Measurements from ENCODE around the gene FANCC. TPM values are rescaled to one million over a fixed set of nuclear protein-coding genes. Genes with fewer than 3 reads are reported as not detected.
A peak's percentile ranks its signal among the peaks of the same experiment; 100 is the strongest.
"Not testable (repeated sequence)": the region's sequence is repeated elsewhere in the genome, so short reads cannot be mapped to it uniquely, and the experiment has no call there.

Gene FANCC
- total and polyA plus RNA-seq, 2 donors: 4.1 to 4.8 TPM

GRCh38 chr9:95218773-95219172 is 98.7 kb downstream of the FANCC start:
- H3K9me3 ChIP-seq (ENCODE audit: control insufficient read depth in 2 of 2, insufficient read depth in 1 of 2, low read length in 1 of 2): no peaks in the 10 kb centered on the region
- H3K36me3 ChIP-seq (ENCODE audit: control insufficient read depth in 2 of 2, insufficient read depth in 2 of 2, low read length in 1 of 2): no peaks in the 10 kb centered on the region
- H3K4me1 ChIP-seq (ENCODE audit: control insufficient read depth in 2 of 2, insufficient read depth in 2 of 2, low read length in 2 of 2): peaks cover 6 to 7% of the 10 kb centered on the region in 2 donors
- WGBS: 95% methylated on average over 4 of the region's 4 CpGs
- no peak overlapping the region for H3K27ac ChIP-seq (ENCODE audit: low read depth in 1 of 2, low read length in 1 of 2)
- DNase-seq (ENCODE audit: low read depth in 6 of 9, low spot score in 9 of 9): no peak
- no peaks in the 10 kb centered on the region for H3K27me3 ChIP-seq (ENCODE audit: control insufficient read depth in 2 of 2, insufficient read depth in 1 of 2, low read length in 1 of 2)
- no peak overlapping the region for H3K4me3 ChIP-seq (ENCODE audit: low read length in 2 of 2)

GRCh38 chr9:95217936-95218335 is 99.6 kb downstream of the FANCC start:
- Histone ChIP-seq H3K4me1 (ENCODE audit: control insufficient read depth in 2 of 2, insufficient read depth in 2 of 2, low read length in 2 of 2) (peaks cover 6 to 7% of the 10 kb centered on the region in 2 donors), H3K9me3 (ENCODE audit: control insufficient read depth in 2 of 2, insufficient read depth in 1 of 2, low read length in 1 of 2) (no peaks in the 10 kb centered on the region), H3K36me3 (ENCODE audit: control insufficient read depth in 2 of 2, insufficient read depth in 2 of 2, low read length in 1 of 2) (no peaks in the 10 kb centered on the region), H3K27me3 (ENCODE audit: control insufficient read depth in 2 of 2, insufficient read depth in 1 of 2, low read length in 1 of 2) (no peaks in the 10 kb centered on the region), H3K4me3 (ENCODE audit: low read length in 2 of 2) (no peak overlapping the region), H3K27ac (ENCODE audit: low read depth in 1 of 2, low read length in 1 of 2) (no peak overlapping the region)
- no peak for DNase-seq (ENCODE audit: low read depth in 6 of 9, low spot score in 9 of 9)
- 87% methylated on average over 5 of the region's 5 CpGs for WGBS

DNA sequence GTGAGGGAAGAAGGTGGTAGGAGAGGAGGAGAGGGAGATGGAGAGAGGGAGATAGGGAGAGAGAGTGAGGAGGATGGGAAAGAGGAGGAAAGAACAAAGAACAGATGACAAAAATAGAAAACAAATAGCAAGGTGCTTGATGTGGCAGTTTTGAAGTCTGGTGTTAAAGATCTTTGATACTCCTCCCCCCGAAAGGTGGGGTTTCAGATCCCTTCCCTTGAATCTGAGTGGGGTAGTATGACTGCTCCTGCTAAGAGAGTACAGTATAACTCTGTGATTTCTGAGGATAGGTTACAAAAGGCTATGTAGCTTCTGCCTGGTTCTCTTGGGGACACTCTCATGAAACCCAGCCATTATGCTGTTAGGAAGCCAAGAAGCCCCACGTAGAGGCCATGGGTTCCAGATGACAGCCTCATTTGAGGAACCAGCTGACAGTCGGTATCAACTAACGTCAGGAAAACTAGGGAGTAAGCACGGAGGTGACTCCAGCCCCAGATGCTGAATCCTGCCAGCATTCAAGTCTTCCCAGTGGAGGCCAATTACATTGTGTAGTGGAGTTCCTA is 102.1 kb downstream of the FANCC start:
- DNase-seq (ENCODE audit: low read depth in 6 of 9, low spot score in 9 of 9): peak in 5 of 9 donors; percentile 6 to 52 (median 15)
- Histone ChIP-seq H3K27ac (ENCODE audit: low read depth in 1 of 2, low read length in 1 of 2) (no peak overlapping the region), H3K4me3 (ENCODE audit: low read length in 2 of 2) (no peak overlapping the region), H3K4me1 (ENCODE audit: control insufficient read depth in 2 of 2, insufficient read depth in 2 of 2, low read length in 2 of 2) (peaks cover 6 to 7% of the 10 kb centered on the region in 2 donors), H3K27me3 (ENCODE audit: control insufficient read depth in 2 of 2, insufficient read depth in 1 of 2, low read length in 1 of 2) (no peaks in the 10 kb centered on the region), H3K9me3 (ENCODE audit: control insufficient read depth in 2 of 2, insufficient read depth in 1 of 2, low read length in 1 of 2) (no peaks in the 10 kb centered on the region), H3K36me3 (ENCODE audit: control insufficient read depth in 2 of 2, insufficient read depth in 2 of 2, low read length in 1 of 2) (no peaks in the 10 kb centered on the region)
- 77% methylated on average over 5 of the region's 5 CpGs for WGBS

DNA sequence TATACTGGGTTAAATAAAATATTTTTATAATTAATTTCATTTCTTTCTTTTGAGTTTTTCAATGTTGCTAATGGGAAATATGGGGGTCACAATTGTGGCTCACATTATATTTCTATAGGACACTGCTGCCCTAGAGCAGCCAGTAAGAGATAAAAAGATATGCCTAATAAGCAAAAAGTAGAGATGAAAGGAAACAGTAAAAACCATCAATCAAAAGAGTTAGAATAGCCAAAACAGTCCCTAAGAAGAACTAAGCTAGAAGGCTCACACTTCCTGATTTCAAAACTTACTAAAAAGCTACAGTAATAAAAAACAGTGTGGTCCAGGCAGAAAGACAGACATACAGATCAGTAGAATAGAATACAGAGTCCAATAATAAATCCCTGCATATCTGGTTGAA is 104.4 kb downstream of the FANCC start:
- Histone ChIP-seq H3K27me3 (ENCODE audit: control insufficient read depth in 2 of 2, insufficient read depth in 1 of 2, low read length in 1 of 2) (no peaks in the 10 kb centered on the region), H3K4me1 (ENCODE audit: control insufficient read depth in 2 of 2, insufficient read depth in 2 of 2, low read length in 2 of 2) (peaks cover 6 to 7% of the 10 kb centered on the region in 2 donors), H3K36me3 (ENCODE audit: control insufficient read depth in 2 of 2, insufficient read depth in 2 of 2, low read length in 1 of 2) (no peaks in the 10 kb centered on the region), H3K4me3 (ENCODE audit: low read length in 2 of 2) (no peak overlapping the region), H3K9me3 (ENCODE audit: control insufficient read depth in 2 of 2, insufficient read depth in 1 of 2, low read length in 1 of 2) (no peaks in the 10 kb centered on the region), H3K27ac (ENCODE audit: low read depth in 1 of 2, low read length in 1 of 2) (no peak overlapping the region)
- no peak for DNase-seq (ENCODE audit: low read depth in 6 of 9, low spot score in 9 of 9)

- 94% methylated on average over 1 of the region's 1 CpG for WGBS
- Histone ChIP-seq H3K27ac (ENCODE audit: low read depth in 1 of 2, low read length in 1 of 2) (no peak overlapping the region), H3K27me3 (ENCODE audit: control insufficient read depth in 2 of 2, insufficient read depth in 1 of 2, low read length in 1 of 2) (no peaks in the 10 kb centered on the region), H3K9me3 (ENCODE audit: control insufficient read depth in 2 of 2, insufficient read depth in 1 of 2, low read length in 1 of 2) (no peaks in the 10 kb centered on the region), H3K36me3 (ENCODE audit: control insufficient read depth in 2 of 2, insufficient read depth in 2 of 2, low read length in 1 of 2) (no peaks in the 10 kb centered on the region), H3K4me1 (ENCODE audit: control insufficient read depth in 2 of 2, insufficient read depth in 2 of 2, low read length in 2 of 2) (peaks cover 6 to 7% of the 10 kb centered on the region in 2 donors), H3K4me3 (ENCODE audit: low read length in 2 of 2) (no peak overlapping the region)
- no peak for DNase-seq (ENCODE audit: low read depth in 6 of 9, low spot score in 9 of 9)
Observed at GRCh38 chr9:95211028-95211427, 106.5 kb downstream of the FANCC start.

- no peaks in the 10 kb centered on the region for H3K36me3 ChIP-seq (ENCODE audit: control insufficient read depth in 2 of 2, insufficient read depth in 2 of 2, low read length in 1 of 2)
- no peak overlapping the region for H3K27ac ChIP-seq (ENCODE audit: low read depth in 1 of 2, low read length in 1 of 2)
- DNase-seq (ENCODE audit: low read depth in 6 of 9, low spot score in 9 of 9): no peak
- H3K4me1 ChIP-seq (ENCODE audit: control insufficient read depth in 2 of 2, insufficient read depth in 2 of 2, low read length in 2 of 2): no peaks in the 10 kb centered on the region
- no peak overlapping the region for H3K4me3 ChIP-seq (ENCODE audit: low read length in 2 of 2)
- 98% methylated on average over 4 of the region's 4 CpGs for WGBS
- no peaks in the 10 kb centered on the region for H3K27me3 ChIP-seq (ENCODE audit: control insufficient read depth in 2 of 2, insufficient read depth in 1 of 2, low read length in 1 of 2)
- H3K9me3 ChIP-seq (ENCODE audit: control insufficient read depth in 2 of 2, insufficient read depth in 1 of 2, low read length in 1 of 2): no peaks in the 10 kb centered on the region
Observed at GRCh38 chr9:95207403-95207802, 110.1 kb downstream of the FANCC start.

- no peaks in the 10 kb centered on the region for H3K36me3 ChIP-seq (ENCODE audit: control insufficient read depth in 2 of 2, insufficient read depth in 2 of 2, low read length in 1 of 2)
- H3K4me1 ChIP-seq (ENCODE audit: control insufficient read depth in 2 of 2, insufficient read depth in 2 of 2, low read length in 2 of 2): no peaks in the 10 kb centered on the region
- WGBS: 89% methylated on average over 8 of the region's 8 CpGs
- no peak overlapping the region for H3K27ac ChIP-seq (ENCODE audit: low read depth in 1 of 2, low read length in 1 of 2)
- no peaks in the 10 kb centered on the region for H3K27me3 ChIP-seq (ENCODE audit: control insufficient read depth in 2 of 2, insufficient read depth in 1 of 2, low read length in 1 of 2)
- H3K4me3 ChIP-seq (ENCODE audit: low read length in 2 of 2): no peak overlapping the region
- no peaks in the 10 kb centered on the region for H3K9me3 ChIP-seq (ENCODE audit: control insufficient read depth in 2 of 2, insufficient read depth in 1 of 2, low read length in 1 of 2)
- DNase-seq (ENCODE audit: low read depth in 6 of 9, low spot score in 9 of 9): no peak
Observed at GRCh38 chr9:95206143-95206542, 111.4 kb downstream of the FANCC start.

GRCh38 chr9:95204710-95205109 is 112.8 kb downstream of the FANCC start:
- DNase-seq (ENCODE audit: low read depth in 6 of 9, low spot score in 9 of 9): no peak
- no peaks in the 10 kb centered on the region for H3K27me3 ChIP-seq (ENCODE audit: control insufficient read depth in 2 of 2, insufficient read depth in 1 of 2, low read length in 1 of 2)
- no peaks in the 10 kb centered on the region for H3K4me1 ChIP-seq (ENCODE audit: control insufficient read depth in 2 of 2, insufficient read depth in 2 of 2, low read length in 2 of 2)
- H3K9me3 ChIP-seq (ENCODE audit: control insufficient read depth in 2 of 2, insufficient read depth in 1 of 2, low read length in 1 of 2): no peaks in the 10 kb centered on the region
- WGBS: 86% methylated on average over 2 of the region's 2 CpGs
- H3K27ac ChIP-seq (ENCODE audit: low read depth in 1 of 2, low read length in 1 of 2): no peak overlapping the region
- no peaks in the 10 kb centered on the region for H3K36me3 ChIP-seq (ENCODE audit: control insufficient read depth in 2 of 2, insufficient read depth in 2 of 2, low read length in 1 of 2)
- H3K4me3 ChIP-seq (ENCODE audit: low read length in 2 of 2): no peak overlapping the region

- no peaks in the 10 kb centered on the region for H3K36me3 ChIP-seq (ENCODE audit: control insufficient read depth in 2 of 2, insufficient read depth in 2 of 2, low read length in 1 of 2)
- no peak for DNase-seq (ENCODE audit: low read depth in 6 of 9, low spot score in 9 of 9)
- H3K4me3 ChIP-seq (ENCODE audit: low read length in 2 of 2): no peak overlapping the region
- no peaks in the 10 kb centered on the region for H3K4me1 ChIP-seq (ENCODE audit: control insufficient read depth in 2 of 2, insufficient read depth in 2 of 2, low read length in 2 of 2)
- no peaks in the 10 kb centered on the region for H3K27me3 ChIP-seq (ENCODE audit: control insufficient read depth in 2 of 2, insufficient read depth in 1 of 2, low read length in 1 of 2)
- no peak overlapping the region for H3K27ac ChIP-seq (ENCODE audit: low read depth in 1 of 2, low read length in 1 of 2)
- H3K9me3 ChIP-seq (ENCODE audit: control insufficient read depth in 2 of 2, insufficient read depth in 1 of 2, low read length in 1 of 2): no peaks in the 10 kb centered on the region
- 99% methylated on average over 3 of the region's 3 CpGs for WGBS
Observed at GRCh38 chr9:95204310-95204709, 113.2 kb downstream of the FANCC start.

DNA sequence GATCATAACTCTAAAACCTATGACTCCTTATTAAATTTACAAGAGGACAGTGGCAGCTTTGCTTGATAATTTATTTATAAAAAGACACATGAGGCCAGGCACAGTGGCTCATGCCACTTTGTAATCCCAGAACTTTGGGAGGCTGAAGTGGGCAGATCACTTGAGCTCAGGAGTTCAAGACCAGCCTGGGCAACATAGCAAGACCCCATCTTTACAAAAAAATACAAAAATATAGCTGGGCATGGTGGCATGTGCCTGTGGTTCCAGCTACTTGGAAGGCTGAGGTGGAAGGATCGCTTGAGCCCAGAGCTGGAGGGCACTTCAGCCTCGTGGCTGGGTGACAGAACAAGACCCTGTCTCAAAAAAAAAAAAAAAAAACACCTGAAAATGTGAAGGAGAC is 114.5 kb downstream of the FANCC start:
- H3K36me3 ChIP-seq (ENCODE audit: control insufficient read depth in 2 of 2, insufficient read depth in 2 of 2, low read length in 1 of 2); DNase-seq (ENCODE audit: low read depth in 6 of 9, low spot score in 9 of 9); H3K4me1 ChIP-seq (ENCODE audit: control insufficient read depth in 2 of 2, insufficient read depth in 2 of 2, low read length in 2 of 2); H3K4me3 ChIP-seq (ENCODE audit: low read length in 2 of 2); H3K27me3 ChIP-seq (ENCODE audit: control insufficient read depth in 2 of 2, insufficient read depth in 1 of 2, low read length in 1 of 2); H3K9me3 ChIP-seq (ENCODE audit: control insufficient read depth in 2 of 2, insufficient read depth in 1 of 2, low read length in 1 of 2); H3K27ac ChIP-seq (ENCODE audit: low read depth in 1 of 2, low read length in 1 of 2): not testable (repeated sequence)
- WGBS: 93% methylated on average over 2 of the region's 2 CpGs
